Measurements from ENCODE around the gene RUNDC1. TPM values are rescaled to one million over a fixed set of nuclear protein-coding genes. Genes with fewer than 3 reads are reported as not detected.

RUNDC1 gene
- total and polyA plus RNA-seq, 11 donors = 5.5 to 15.9 (median 11.4) TPM

GRCh38 chr17:43026595-43026994, 46.2 kb downstream of the RUNDC1 start:
- no peak for DNase-seq
- ATAC-seq = no peak
- Histone ChIP-seq H3K9me3 (no peaks in the 10 kb centered on the region), H3K27me3 (no peaks in the 10 kb centered on the region), H3K4me1 (peaks cover 0 to 24% (median 9%) of the 10 kb centered on the region in 12 donors), H3K36me3 (no peaks in the 10 kb centered on the region), H3K4me3 (no peak overlapping the region), H3K27ac (no peak overlapping the region)
- TF ChIP-seq POLR2A (IDR thresholded peaks at IDR 0.05) (no peak), CTCF (IDR thresholded peaks at IDR 0.05) (no peak)
- intact Hi-C loops (cut with DNase I) = loop anchor here in 7 of 10 donors (5.0 to 10.0 kb wide), 9 partner anchors 51 to 311 kb away; partner anchors contain the start of genes BRCA1 (in 2 of the 7), TMEM106A (in 2 of the 7) and NBR1 (in 1 of the 7)
- WGBS, 4 donors = 79 to 87% (median 81%) methylated on average over 5 of the region's 5 CpGs

GRCh38 chr17:43027091-43028032, 47.0 kb downstream of the RUNDC1 start:
- Histone ChIP-seq H3K4me1 (peaks cover 0 to 22% (median 8%) of the 10 kb centered on the region in 12 donors), H3K36me3 (no peaks in the 10 kb centered on the region), H3K4me3 (no peak overlapping the region), H3K27me3 (no peaks in the 10 kb centered on the region), H3K27ac (no peak overlapping the region), H3K9me3 (no peaks in the 10 kb centered on the region)
- no peak for TF ChIP-seq POLR2A (IDR thresholded peaks at IDR 0.05)
- 76 to 79% (median 77%) methylated on average over 8 to 9 of the region's 9 CpGs for WGBS, 4 donors
- intact Hi-C loops (cut with DNase I) = loop anchor here in 7 of 10 donors (5.0 to 10.0 kb wide), 9 partner anchors 50 to 310 kb away; partner anchors contain the start of genes BRCA1 (in 2 of the 7), TMEM106A (in 2 of the 7) and NBR1 (in 1 of the 7)
- DNase-seq = no peak
- ATAC-seq = no peak

- Histone ChIP-seq H3K4me1 (peaks cover 0 to 14% (median 3%) of the 10 kb centered on the region in 12 donors), H3K9me3 (no peaks in the 10 kb centered on the region), H3K4me3 (no peak overlapping the region), H3K27ac (no peak overlapping the region), H3K27me3 (no peaks in the 10 kb centered on the region), H3K36me3 (no peaks in the 10 kb centered on the region)
- 85 to 86% (median 86%) methylated on average over 17 of the region's 17 CpGs for WGBS, 4 donors
- no peak for ATAC-seq
- DNase-seq = no peak
- intact Hi-C loops (cut with DNase I) = loop anchor here in 7 of 10 donors (5.0 to 10.0 kb wide), 9 partner anchors 49 to 309 kb away; partner anchors contain the start of genes BRCA1 (in 2 of the 7), TMEM106A (in 2 of the 7) and NBR1 (in 1 of the 7)
- TF ChIP-seq POLR2A (IDR thresholded peaks at IDR 0.05) (no peak), CTCF (IDR thresholded peaks at IDR 0.05) (no peak)
Observed at GRCh38 chr17:43028221-43028861, 48.0 kb downstream of the RUNDC1 start.

DNA sequence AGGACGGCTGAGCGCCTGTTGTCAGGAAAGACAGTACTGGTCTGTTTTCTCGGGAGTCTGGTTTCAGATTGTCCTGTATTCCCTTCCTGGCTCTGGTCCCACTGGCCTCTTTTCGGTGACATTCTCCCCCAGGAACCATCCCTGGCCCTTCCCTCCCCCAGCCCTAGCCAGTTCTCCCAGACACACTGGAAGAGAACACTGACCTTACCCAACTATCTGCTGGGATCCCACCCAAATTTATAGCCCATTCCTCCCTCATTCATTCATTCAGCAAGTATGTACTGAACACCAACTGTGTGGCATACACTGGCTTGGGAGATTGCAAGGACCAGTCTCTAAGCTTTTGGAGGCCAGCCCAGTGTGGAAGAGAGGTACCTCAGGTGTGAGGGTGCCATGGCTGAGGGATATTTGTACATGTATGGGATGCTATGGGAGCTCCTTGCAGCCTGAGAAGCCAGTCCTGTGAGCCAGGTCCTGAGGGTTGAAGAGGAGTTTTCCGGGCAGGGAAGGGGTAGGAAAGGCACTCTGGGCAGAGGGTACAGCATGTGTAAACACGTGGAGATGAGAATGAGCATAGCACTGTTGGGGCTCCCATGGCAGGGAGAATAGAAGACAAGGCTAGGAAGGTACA, 49.9 kb downstream of the RUNDC1 start:
- 56 to 71% (median 63%) methylated on average over 6 of the region's 6 CpGs for WGBS, 4 donors
- ATAC-seq (peak in 1 of 4 donors; percentile 10), DNase-seq (no peak)
- intact Hi-C loops (cut with DNase I) = loop anchor here in 1 of 10 donors (5.0 kb wide), 1 partner anchor 97 kb away; the partner anchor contains the start of gene BRCA1
- peak overlapping the region in 3 of 12 donors; percentile 5 to 17 (median 11) for H3K27ac ChIP-seq
- no peak for TF ChIP-seq CTCF (IDR thresholded peaks at IDR 0.05)
- TF ChIP-seq POLR2A (IDR thresholded peaks at IDR 0.05) = no peak
- H3K4me1 ChIP-seq = peaks cover 0 to 2% (median 0%) of the 10 kb centered on the region in 12 donors
- H3K4me3 ChIP-seq = no peak overlapping the region
- H3K36me3 ChIP-seq = no peaks in the 10 kb centered on the region
- no peaks in the 10 kb centered on the region for H3K9me3 ChIP-seq
- no peaks in the 10 kb centered on the region for H3K27me3 ChIP-seq

Measured in heart left ventricle (tissue), 16 donors.